NB4 (cell line): ENCODE results near the gene ADCY2.

Source experiments
- CTCF ChIP-seq: IDR thresholded peaks from one replicate; pipeline ENCODE4 v1.5.1; 2012; ENCODE audit warnings: low read depth, low read length
- MAX ChIP-seq: IDR thresholded peaks from 2 replicates; pipeline ENCODE4 v1.6.1; 2011; ENCODE audit warnings: low read depth, low read length
- MYC ChIP-seq: IDR thresholded peaks from 2 replicates; pipeline ENCODE4 v1.6.1; 2011; ENCODE audit warnings: low read depth, low read length
- POLR2A ChIP-seq: IDR thresholded peaks from 2 replicates; pipeline ENCODE4 v1.6.1; 2011; ENCODE audit warnings: mild to moderate bottlenecking; ENCODE audit not compliant: insufficient read length; ENCODE audit errors: extremely low read depth

- no peak for TF ChIP-seq POLR2A
- TF ChIP-seq CTCF, result no peak
- TF ChIP-seq MAX, result no peak
- TF ChIP-seq MYC, result no peak
Observed at GRCh38 chr5:7533941-7534340, 138.0 kb downstream of the ADCY2 start.
